SU-DHL-6 (cell line): Measurements from ENCODE around the gene NRXN2.

ENCODE experiments used
- H2AFZ ChIP-seq: fragments of 200-600 bp; sonication (generic); 2 replicates; pipeline ENCODE4 v1.6.1; 2014; ENCODE audit warnings: low read depth, mild to moderate bottlenecking, moderate library complexity, mixed read lengths, antibody characterized with exemption, low read length; ENCODE audit not compliant: severe bottlenecking
- H3F3A ChIP-seq: fragments of 200-600 bp; shearing (Covaris generic); 2 replicates; pipeline ENCODE4 v1.6.0; 2016; ENCODE audit warnings: antibody characterized with exemption, mild to moderate bottlenecking; ENCODE audit not compliant: insufficient read depth
- H3K27ac ChIP-seq: fragments of 200-600 bp; sonication (generic); 2 replicates; pipeline ENCODE4 v1.5.1; 2016; ENCODE audit warnings: low read depth, mild to moderate bottlenecking, low read length, moderate library complexity, mixed read lengths
- H3K27me3 ChIP-seq: fragments of 200-600 bp; sonication (generic), shearing (Covaris generic); 2 replicates; pipeline ENCODE4 v1.6.0; 2014; ENCODE audit warnings: mild to moderate bottlenecking, low read length
- H3K36me3 ChIP-seq: fragments of 200-600 bp; sonication (generic); 2 replicates; pipeline ENCODE4 v1.6.1; 2014; ENCODE audit warnings: mild to moderate bottlenecking, low read length, mixed read lengths
- H3K4me2 ChIP-seq: fragments of 300-600, 200-600 bp; shearing (Covaris generic), sonication (generic); 2 replicates; pipeline ENCODE4 v1.6.0; 2014; ENCODE audit warnings: low read length, low read depth, mild to moderate bottlenecking; ENCODE audit not compliant: poor library complexity, severe bottlenecking
- H3K4me3 ChIP-seq: fragments of 200-600 bp; sonication (generic); 2 replicates; pipeline ENCODE4 v1.5.1; 2014; ENCODE audit warnings: antibody characterized with exemption, low read length, mild to moderate bottlenecking, mixed read lengths; ENCODE audit not compliant: insufficient read depth, poor library complexity, severe bottlenecking
- H3K79me2 ChIP-seq: fragments of 200-600 bp; sonication (generic); 2 replicates; pipeline ENCODE4 v1.6.1; 2014; ENCODE audit warnings: mild to moderate bottlenecking, low read length, moderate library complexity; ENCODE audit not compliant: insufficient read depth
- H3K9ac ChIP-seq: fragments of 200-600 bp; sonication (generic); 2 replicates; pipeline ENCODE4 v1.7.0; 2014; ENCODE audit warnings: mild to moderate bottlenecking, low read length
- H3K9me2 ChIP-seq: fragments of 200-600 bp; sonication (generic); replicated peaks from 2 replicates; pipeline ENCODE4 v1.6.1; 2014; ENCODE audit warnings: low read length; ENCODE audit not compliant: insufficient read depth
- H3K9me3 ChIP-seq: fragments of 200-600 bp; sonication (generic); 2 replicates; pipeline ENCODE4 v1.6.1; 2014; ENCODE audit warnings: low read length, mixed read lengths; ENCODE audit not compliant: insufficient read depth
- H4K20me1 ChIP-seq: fragments of 200-600 bp; sonication (generic); 2 replicates; pipeline ENCODE4 v1.6.1; 2014; ENCODE audit warnings: low read depth, mild to moderate bottlenecking, antibody characterized with exemption, low read length, moderate library complexity, mixed read lengths
- CTCF ChIP-seq: fragments of 200-600 bp; sonication (generic); IDR thresholded peaks from one replicate; pipeline ENCODE4 v1.5.1; 2017; ENCODE audit warnings: antibody characterized with exemption, mild to moderate bottlenecking, low read length, moderate library complexity; ENCODE audit not compliant: insufficient read depth, poor library complexity, severe bottlenecking
- EZH2phosphoT487 ChIP-seq: fragments of 200-600 bp; sonication (generic), shearing (Covaris generic); conservative IDR thresholded peaks from 2 replicates; pipeline ENCODE4 v1.6.1; 2018; ENCODE audit warnings: mild to moderate bottlenecking, antibody characterized with exemption, low read length, moderate library complexity, mixed read lengths

Gene NRXN2

DNA sequence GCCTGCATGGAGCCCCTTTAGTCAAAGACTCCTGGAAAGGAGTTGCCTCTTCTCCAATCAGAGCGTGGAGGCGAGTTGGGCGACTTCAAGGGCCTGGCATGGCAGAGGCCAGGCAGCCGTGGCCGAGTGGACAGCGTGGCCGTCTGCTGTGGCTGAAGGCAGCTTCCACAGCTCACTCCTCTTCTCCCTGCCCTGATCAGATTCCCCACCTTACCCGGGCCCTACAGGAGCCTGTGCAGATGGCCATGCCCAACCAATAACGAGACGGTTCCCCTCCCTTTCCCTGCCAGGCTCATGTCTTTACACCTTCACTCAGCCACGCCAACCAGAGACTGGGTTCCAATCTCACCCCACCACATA lies 152.0 kb downstream of the NRXN2 start:
- no peaks in the 10 kb centered on the region for H3K9me2 ChIP-seq
- no peak overlapping the region for H3K9ac ChIP-seq
- H4K20me1 ChIP-seq, result no peaks in the 10 kb centered on the region
- TF ChIP-seq CTCF, result no peak
- no peaks in the 10 kb centered on the region for H3K79me2 ChIP-seq
- no peak overlapping the region for H3K4me2 ChIP-seq
- no peaks in the 10 kb centered on the region for H3K27me3 ChIP-seq
- no peaks in the 10 kb centered on the region for H3K9me3 ChIP-seq
- no peak overlapping the region for H3K27ac ChIP-seq
- no peaks in the 10 kb centered on the region for H3K36me3 ChIP-seq
- H2AFZ ChIP-seq, result no peak overlapping the region
- H3K4me3 ChIP-seq, result no peak overlapping the region
- H3F3A ChIP-seq, result no peaks in the 10 kb centered on the region

- H3F3A ChIP-seq, result no peaks in the 10 kb centered on the region
- H3K4me2 ChIP-seq, result no peak overlapping the region
- no peak overlapping the region for H3K27ac ChIP-seq
- H4K20me1 ChIP-seq, result no peaks in the 10 kb centered on the region
- no peaks in the 10 kb centered on the region for H3K9me2 ChIP-seq
- H3K79me2 ChIP-seq, result no peaks in the 10 kb centered on the region
- H3K36me3 ChIP-seq, result no peaks in the 10 kb centered on the region
- H2AFZ ChIP-seq, result no peak overlapping the region
- no peaks in the 10 kb centered on the region for H3K9me3 ChIP-seq
- no peaks in the 10 kb centered on the region for H3K27me3 ChIP-seq
- TF ChIP-seq CTCF (no peak), EZH2phosphoT487 (no peak)
- H3K4me3 ChIP-seq, result no peak overlapping the region
- H3K9ac ChIP-seq, result no peak overlapping the region
These were observed 152.7 kb downstream of the NRXN2 start for GRCh38 chr11:64570341-64570740.

DNA sequence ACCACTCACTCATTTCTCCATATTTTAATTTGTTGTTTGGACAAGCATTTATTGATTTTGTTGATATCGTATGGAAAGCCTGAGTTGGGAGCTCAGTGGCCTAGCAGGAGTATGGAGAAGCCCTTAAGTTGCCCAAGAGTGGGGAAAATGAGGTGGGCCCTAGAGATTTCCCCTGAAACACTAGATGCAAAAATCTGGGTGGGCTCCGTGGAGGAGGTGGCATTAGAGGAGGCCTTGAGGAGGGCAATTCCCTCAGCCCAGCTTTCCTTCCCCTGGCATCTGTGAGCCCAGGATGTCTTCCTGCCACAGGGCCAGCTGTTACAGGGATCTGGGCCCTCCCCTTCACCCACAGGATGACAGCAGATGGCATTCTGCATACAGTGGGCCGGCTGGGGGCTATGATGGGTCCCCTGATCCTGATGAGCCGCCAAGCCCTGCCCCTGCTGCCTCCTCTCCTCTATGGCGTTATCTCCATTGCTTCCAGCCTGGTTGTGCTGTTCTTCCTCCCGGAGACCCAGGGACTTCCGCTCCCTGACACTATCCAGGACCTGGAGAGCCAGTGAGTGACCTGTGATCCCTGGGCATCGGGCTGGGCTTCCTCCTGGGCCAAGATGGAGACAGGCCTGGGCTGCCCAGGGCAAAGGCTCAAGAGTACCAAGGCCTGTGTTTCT lies 153.6 kb downstream of the NRXN2 start:
- Histone ChIP-seq H3K9ac (no peak overlapping the region), H3K9me2 (no peaks in the 10 kb centered on the region), H3F3A (no peaks in the 10 kb centered on the region), H3K27me3 (no peaks in the 10 kb centered on the region), H3K36me3 (no peaks in the 10 kb centered on the region), H3K27ac (no peak overlapping the region), H2AFZ (no peak overlapping the region), H4K20me1 (no peaks in the 10 kb centered on the region), H3K4me2 (no peak overlapping the region), H3K79me2 (no peaks in the 10 kb centered on the region), H3K9me3 (no peaks in the 10 kb centered on the region), H3K4me3 (no peak overlapping the region)
- no peak for TF ChIP-seq CTCF
- TF ChIP-seq EZH2phosphoT487, result no peak
